ENCODE results near the gene PNPO. TPM values are rescaled to one million over a fixed set of nuclear protein-coding genes. Genes with fewer than 3 reads are reported as not detected.

Gene PNPO
- total and polyA plus RNA-seq, 2 of the 13 experiments (the other 11 are each of a cell fraction or from before 2014, with no cell fraction given), result 47.9 to 63.3 TPM

GRCh38 chr17:47941246-47942095 is at the start of gene PNPO (continued):
- TF ChIP-seq ZBTB34 (CRISPR knock-in tag; IDR thresholded peaks at IDR 0.05), result peak; percentile 88
- peak; percentile 76; the same call in 1 of the 2 replicates for TF ChIP-seq POLR2AphosphoS2 (IDR thresholded peaks at IDR 0.05; ENCODE audit: low read depth, low read length)
- TF ChIP-seq ZNF225 (CRISPR knock-in tag; IDR thresholded peaks at IDR 0.05), result peak; percentile 92; the same call in 1 of the 2 replicates
- TF ChIP-seq MXI1 (IDR thresholded peaks at IDR 0.05; ENCODE audit: borderline replicate concordance, low read depth, low read length), result peak; percentile 99
- no peak for TF ChIP-seq LCORL (IDR thresholded peaks at IDR 0.05)
- TF ChIP-seq LCORL (CRISPR knock-in tag; IDR thresholded peaks at IDR 0.05), result peak; percentile 84
- peak; percentile 95 for TF ChIP-seq PHF8 (CRISPR knock-in tag; IDR thresholded peaks at IDR 0.05)
- TF ChIP-seq ZNF431 (CRISPR knock-in tag; IDR thresholded peaks at IDR 0.05; ENCODE audit: borderline replicate concordance, low read depth), result peak; percentile 78; the same call in 1 of the 2 replicates
- no peak for TF ChIP-seq MBNL3 (CRISPR knock-in tag; conservative IDR thresholded peaks at IDR 0.05)
- no peak for TF ChIP-seq FOXA1 (IDR thresholded peaks at IDR 0.05)
- no peak for TF ChIP-seq FOXA1 (CRISPR knock-in tag; IDR thresholded peaks at IDR 0.05)
- TF ChIP-seq ZNF367 (CRISPR knock-in tag; IDR thresholded peaks at IDR 0.05; ENCODE audit: borderline replicate concordance), result peak; percentile 97
- TF ChIP-seq MED1 (CRISPR knock-in tag; IDR thresholded peaks at IDR 0.05), result peak; percentile 79
- TF ChIP-seq STAT5B (CRISPR knock-in tag; IDR thresholded peaks at IDR 0.05), result no peak
- TF ChIP-seq ZNF235 (CRISPR knock-in tag; IDR thresholded peaks at IDR 0.05; ENCODE audit: borderline replicate concordance), result peak; percentile 82; the same call in 1 of the 2 replicates
- peak; percentile 85; the same call in 1 of the 2 replicates for TF ChIP-seq DNMT3B (CRISPR knock-in tag; conservative IDR thresholded peaks at IDR 0.05)
- peak; percentile 73 for TF ChIP-seq ZNF788 (CRISPR knock-in tag; IDR thresholded peaks at IDR 0.05; ENCODE audit: borderline replicate concordance)
- peak; percentile 9; the same call in 1 of the 2 replicates for TF ChIP-seq ZNF20 (CRISPR knock-in tag; IDR thresholded peaks at IDR 0.05)
- TF ChIP-seq THAP8 (CRISPR knock-in tag; IDR thresholded peaks at IDR 0.05; ENCODE audit: borderline replicate concordance), result peak; percentile 68
- TF ChIP-seq ZNF703 (CRISPR knock-in tag; IDR thresholded peaks at IDR 0.05; ENCODE audit: borderline replicate concordance), result peak; percentile 91; the same call in 1 of the 2 replicates
- TF ChIP-seq RBFOX2 (IDR thresholded peaks at IDR 0.05; ENCODE audit: low read depth, low read length), result peak; percentile 98
- TF ChIP-seq ZBTB21 (CRISPR knock-in tag; IDR thresholded peaks at IDR 0.05), result no peak; the same call in 1 of the 2 replicates
- TF ChIP-seq CENPT (CRISPR knock-in tag; IDR thresholded peaks at IDR 0.05; ENCODE audit: low read depth), result 0 out of 2 replicates have a peak, but pooled peaks have one; percentile 84
- peak; percentile 99 for TF ChIP-seq ZNF430 (CRISPR knock-in tag; IDR thresholded peaks at IDR 0.05)
- peak; percentile 75 for TF ChIP-seq JARID2 (CRISPR knock-in tag; IDR thresholded peaks at IDR 0.05; ENCODE audit: insufficient replicate concordance)
- TF ChIP-seq RFX3 (CRISPR knock-in tag; IDR thresholded peaks at IDR 0.05), result 0 out of 2 replicates have a peak, but pooled peaks have one; percentile 18
- peak; percentile 93 for TF ChIP-seq ZNF264 (CRISPR knock-in tag; IDR thresholded peaks at IDR 0.05)
- TF ChIP-seq ZNF674 (CRISPR knock-in tag; IDR thresholded peaks at IDR 0.05; ENCODE audit: low read depth), result peak; percentile 92; the same call in 1 of the 2 replicates
- TF ChIP-seq HES4 (CRISPR knock-in tag; IDR thresholded peaks at IDR 0.05; ENCODE audit: borderline replicate concordance), result peak; percentile 83; the same call in 1 of the 2 replicates
- no peak for TF ChIP-seq CHCHD3 (CRISPR knock-in tag; IDR thresholded peaks at IDR 0.05)
- peak; percentile 80; the same call in 1 of the 2 replicates for TF ChIP-seq HOXA9 (CRISPR knock-in tag; IDR thresholded peaks at IDR 0.05; ENCODE audit: borderline replicate concordance)
